ENCODE measurements around the gene CTSH.

The CTSH gene

GRCh38 chr15:78977591-78978347 lies 32.9 kb upstream of the CTSH start:
- no peak for DNase-seq

GRCh38 chr15:78977091-78977571 lies 32.3 kb upstream of the CTSH start:
- no peak for DNase-seq

- no peak for DNase-seq
These were observed 31.8 kb upstream of the CTSH start for GRCh38 chr15:78976691-78977090.

GRCh38 chr15:78974272-78974918 lies 29.5 kb upstream of the CTSH start:
- DNase-seq: no peak

GRCh38 chr15:78969687-78970349 lies 25.0 kb upstream of the CTSH start:
- DNase-seq: no peak

- peak; percentile 16 for DNase-seq
These were observed 23.9 kb upstream of the CTSH start for GRCh38 chr15:78968539-78969271.

- DNase-seq: no peak
These were observed 23.3 kb upstream of the CTSH start for GRCh38 chr15:78968114-78968513.

- no peak for DNase-seq
These were observed 15.5 kb upstream of the CTSH start for GRCh38 chr15:78960308-78960707.

- DNase-seq: no peak
These were observed 14.5 kb upstream of the CTSH start for GRCh38 chr15:78959360-78959759.

GRCh38 chr15:78957416-78958093 lies 12.7 kb upstream of the CTSH start:
- DNase-seq: no peak

GRCh38 chr15:78956937-78957336 lies 12.1 kb upstream of the CTSH start:
- no peak for DNase-seq

GRCh38 chr15:78955355-78955754 lies 10.5 kb upstream of the CTSH start:
- no peak for DNase-seq

GRCh38 chr15:78951841-78952238 lies 7.0 kb upstream of the CTSH start:
- DNase-seq: no peak

GRCh38 chr15:78950902-78951840 lies 6.3 kb upstream of the CTSH start:
- no peak for DNase-seq

- no peak for DNase-seq
These were observed 5.5 kb upstream of the CTSH start for GRCh38 chr15:78950343-78950742.

- no peak for DNase-seq
These were observed 4.6 kb upstream of the CTSH start for GRCh38 chr15:78949461-78949860.

- DNase-seq: no peak
These were observed 2.7 kb upstream of the CTSH start for GRCh38 chr15:78947506-78947905.

GRCh38 chr15:78946493-78946892 lies 1.6 kb upstream of the CTSH start:
- DNase-seq: no peak

- DNase-seq: no peak
These were observed 632 bp downstream of the CTSH start for GRCh38 chr15:78944202-78944625.

GRCh38 chr15:78943692-78944091 lies 1.2 kb downstream of the CTSH start:
- no peak for DNase-seq

- DNase-seq: no peak
These were observed 2.1 kb downstream of the CTSH start for GRCh38 chr15:78942741-78943140.

Measured in NCI-H510A treated with DMSO at 0.1 percent for 48 hours (cell line).